Thyroid gland (tissue), 4 donors: Measurements from ENCODE around the gene NBPF10.
"Not testable (repeated sequence)": the region's sequence is repeated elsewhere in the genome, so short reads cannot be mapped to it uniquely, and the experiment has no call there.

Source experiments
- CTCF ChIP-seq, 6 experiments: fragments of 200-600 bp in 3 of 6; fragments of 450-650 bp in 3 of 6; sonication (generic) in 3 of 6; IDR thresholded peaks; one replicate each; pipeline ENCODE4 v1.5.1; 2016 to 2019; ENCODE audit warnings: antibody characterized with exemption in 6 of 6, mild to moderate bottlenecking in 2 of 6, inconsistent platforms in 1 of 6, moderate library complexity in 1 of 6
- POLR2A ChIP-seq, 2 donors: fragments of 450-650 bp; IDR thresholded peaks; one replicate each; pipeline ENCODE4 v1.6.1; 2017; ENCODE audit warnings: antibody characterized with exemption in 2 of 2, mild to moderate bottlenecking in 2 of 2, moderate library complexity in 1 of 2

GRCh38 chr1:146167273-146167672 lies 22.7 kb upstream of the NBPF10 start:
- TF ChIP-seq CTCF, POLR2A (IDR thresholded peaks at IDR 0.05): not testable (repeated sequence)
